Uterus (tissue), 2 donors: ENCODE measurements around the gene SPTBN4.

Experiments used
- POLR2A ChIP-seq, 2 donors: fragments of 450-650 bp; IDR thresholded peaks; one replicate each; pipeline ENCODE4 v1.6.1; 2016; ENCODE audit warnings: antibody characterized with exemption in 2 of 2, mild to moderate bottlenecking in 1 of 2, moderate library complexity in 1 of 2
- TF ChIP-seq, protein P1 (sequence below), 4 experiments: fragments of 200-600 bp in 2 of 4; fragments of 450-650 bp in 2 of 4; sonication (generic) in 2 of 4; IDR thresholded peaks; one replicate each; pipeline ENCODE4 v1.5.1; 2016 to 2019; ENCODE audit warnings: antibody characterized with exemption in 4 of 4, mild to moderate bottlenecking in 2 of 4, moderate library complexity in 1 of 4

DNA sequence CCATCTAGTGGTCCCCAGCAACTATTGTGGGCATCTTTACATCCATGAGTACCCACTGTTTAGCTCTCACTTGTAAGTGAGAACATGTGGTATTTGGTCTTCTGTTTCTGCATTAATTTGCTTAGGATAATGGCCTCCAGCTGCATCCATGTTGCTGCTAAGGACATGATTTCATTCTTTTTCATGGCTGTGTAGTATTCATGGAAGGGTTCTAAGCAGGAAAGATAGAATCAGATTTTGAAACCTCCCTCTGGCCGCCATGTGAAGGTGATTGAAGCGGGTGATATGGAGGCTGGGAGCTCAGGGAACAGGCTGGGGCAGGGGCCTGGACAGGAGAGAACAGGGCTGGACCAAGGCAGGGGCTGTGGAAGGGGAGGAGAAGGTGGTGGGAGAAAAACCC lies 154.5 kb downstream of the SPTBN4 start:
- TF ChIP-seq, protein P1, sequence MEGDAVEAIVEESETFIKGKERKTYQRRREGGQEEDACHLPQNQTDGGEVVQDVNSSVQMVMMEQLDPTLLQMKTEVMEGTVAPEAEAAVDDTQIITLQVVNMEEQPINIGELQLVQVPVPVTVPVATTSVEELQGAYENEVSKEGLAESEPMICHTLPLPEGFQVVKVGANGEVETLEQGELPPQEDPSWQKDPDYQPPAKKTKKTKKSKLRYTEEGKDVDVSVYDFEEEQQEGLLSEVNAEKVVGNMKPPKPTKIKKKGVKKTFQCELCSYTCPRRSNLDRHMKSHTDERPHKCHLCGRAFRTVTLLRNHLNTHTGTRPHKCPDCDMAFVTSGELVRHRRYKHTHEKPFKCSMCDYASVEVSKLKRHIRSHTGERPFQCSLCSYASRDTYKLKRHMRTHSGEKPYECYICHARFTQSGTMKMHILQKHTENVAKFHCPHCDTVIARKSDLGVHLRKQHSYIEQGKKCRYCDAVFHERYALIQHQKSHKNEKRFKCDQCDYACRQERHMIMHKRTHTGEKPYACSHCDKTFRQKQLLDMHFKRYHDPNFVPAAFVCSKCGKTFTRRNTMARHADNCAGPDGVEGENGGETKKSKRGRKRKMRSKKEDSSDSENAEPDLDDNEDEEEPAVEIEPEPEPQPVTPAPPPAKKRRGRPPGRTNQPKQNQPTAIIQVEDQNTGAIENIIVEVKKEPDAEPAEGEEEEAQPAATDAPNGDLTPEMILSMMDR (IDR thresholded peaks at IDR 0.05) = no peak
- TF ChIP-seq POLR2A (IDR thresholded peaks at IDR 0.05) = no peak
